Heart left ventricle (tissue), 16 donors: Measurements from ENCODE around the gene SYNPO. TPM values are rescaled to one million over a fixed set of nuclear protein-coding genes. Genes with fewer than 3 reads are reported as not detected.

Experiments used
- ATAC-seq, 4 donors: fragments of 200-7000 bp; cut with Tn5 transposase; one replicate each; pipeline ENCODE4 v1.9.1; 2020 to 2022; ENCODE audit warnings: moderate library complexity in 4 of 4, mild to moderate bottlenecking in 3 of 4, moderate number of reproducible peaks in 1 of 4
- DNase-seq, 5 donors: peaks; one replicate each; pipeline ENCODE4 v3.0.0-alpha.2; 2020
- H3K27ac ChIP-seq, 12 donors: fragments of 200-600 bp; sonication (generic) in 4 of 12; one replicate each; pipeline versions ENCODE4 v1.5.0 to v1.8.0; 2016 to 2022; ENCODE audit warnings: mild to moderate bottlenecking in 2 of 12
- H3K27me3 ChIP-seq, 9 donors: fragments of 200-600 bp; sonication (generic) in 2 of 9; one replicate each; pipeline versions ENCODE4 v1.5.1 to v1.8.0; 2016 to 2022; ENCODE audit warnings: mild to moderate bottlenecking in 3 of 9
- H3K36me3 ChIP-seq, 9 donors: fragments of 200-600 bp; sonication (generic) in 2 of 9; one replicate each; pipeline versions ENCODE4 v1.5.0 to v1.8.0; 2018 to 2022; ENCODE audit warnings: mild to moderate bottlenecking in 2 of 9
- H3K4me1 ChIP-seq, 12 donors: fragments of 200-600 bp; sonication (generic) in 4 of 12; one replicate each; pipeline versions ENCODE4 v1.5.0 to v1.8.0; 2016 to 2022; ENCODE audit warnings: mild to moderate bottlenecking in 3 of 12
- H3K4me3 ChIP-seq, 12 donors: fragments of 200-600 bp; sonication (generic) in 4 of 12; one replicate each; pipeline versions ENCODE4 v1.5.0 to v1.8.0; 2017 to 2022; ENCODE audit warnings: mild to moderate bottlenecking in 9 of 12, moderate library complexity in 4 of 12
- H3K9me3 ChIP-seq, 12 donors: fragments of 200-600 bp; sonication (generic) in 4 of 12; one replicate each; pipeline versions ENCODE4 v1.5.0 to v1.8.0; 2016 to 2022; ENCODE audit warnings: mild to moderate bottlenecking in 1 of 12
- CTCF ChIP-seq, 12 donors: fragments of 200-600 bp; sonication (generic) in 4 of 12; IDR thresholded peaks; one replicate each; pipeline versions ENCODE4 v1.5.0 to v1.8.0; 2018 to 2022; ENCODE audit warnings: antibody characterized with exemption in 12 of 12, mild to moderate bottlenecking in 5 of 12
- POLR2A ChIP-seq, 2 donors: fragments of 450-650 bp; IDR thresholded peaks; one replicate each; pipeline ENCODE4 v1.6.1; 2017; ENCODE audit warnings: antibody characterized with exemption in 2 of 2, mild to moderate bottlenecking in 2 of 2, moderate library complexity in 2 of 2
- WGBS, 4 donors: extraction: QIAGEN DNeasy Blood & Tissue Kit in 2 of 4; methylation state at CpG; one replicate each; pipeline versions ENCODE4 v1.1.5 to v1.1.7; 2013 to 2018; 5-methylcytosine and 5-hydroxymethylcytosine counted together
- intact Hi-C, 10 donors: fragments of 100-400 bp; cut with DNase I; formaldehyde crosslinking; loops; one replicate each; pipeline versions ENCODE4 v1.11.1 to v1.14.2; 2022
- polyA plus RNA-seq, 2 donors: library from polyadenylated mRNA; stranded (reverse); fragments of 200-250 nt; gene quantifications; one replicate each; pipeline ENCODE4 v1.2.3, GENCODE V29; 2013
- total RNA-seq, 9 donors: library from RNA; depleted of rRNA in 2 of 9; stranded (reverse); fragments of >200 nt in 2 of 9; fragmentation: NEBNext Ultra II Directional in 3 of 9; extraction: Animal tissue kit (Norgen Biotek cat#: 25700) in 3 of 9; gene quantifications; one replicate each; pipeline versions ENCODE4 v1.1.0 to v1.2.4, GENCODE V29; 2016 to 2023
- donor health status: ischemic (EF 13 %, LVEDD 7.1; RV severe dilation, severe dysfunction).
- donor health status: healthy with polysubstance abuse.
- donor health status: DM: no; HTN: yes; CAD: no.
- donor health status: DM: no; HTN: no; CAD: no.
- donor health status: ischemic (EF 25% LVEDD 6.9; RV normal size, moderate dysfunction).
- donor health status: ischemic (EF 25% LVEDD 5.7; RV mildly dilated, moderate dysfunction).
- donor health status: healthy.
- donor health status: DM: yes; HTN: yes; CAD: no.
- donor health status: ischemic (EF 35%, LVEDD 5.7; RV mildly dilated, moderate dysfunction).
- donor health status: nonischemic (EF 11% LVEDD 7.7; RV severe dilation, severe dysfunction).
- donor health status: DM: yes; HTN: yes; CAD: no.
- donor health status: PGD.
- donor health status: ischemic (EF 29% LVEDD 5.4; RV normal size, mild dysfunction).
- donor health status: nonischemic (EF 23%, LVEDD 6.1; RV moderate dilation, normal function).

SYNPO gene
- total and polyA plus RNA-seq, 11 donors = 304 to 791 (median 590) TPM

GRCh38 chr5:150603491-150603890, 37.0 kb upstream of the SYNPO start:
- Histone ChIP-seq H3K9me3 (no peaks in the 10 kb centered on the region), H3K4me3 (no peak overlapping the region), H3K27me3 (no peaks in the 10 kb centered on the region), H3K27ac (peak overlapping the region; percentile 57 to 91 (median 82)), H3K4me1 (peaks cover 17 to 93% (median 65%) of the 10 kb centered on the region in 12 donors), H3K36me3 (no peaks in the 10 kb centered on the region)
- 63 to 73% (median 69%) methylated on average over 3 of the region's 3 CpGs for WGBS, 4 donors
- no peak for TF ChIP-seq CTCF (IDR thresholded peaks at IDR 0.05)
- TF ChIP-seq POLR2A (IDR thresholded peaks at IDR 0.05) = no peak
- DNase-seq (peak in 3 of 5 donors; percentile 10 to 11 (median 10)), ATAC-seq (peak in 1 of 4 donors; percentile 1)
- intact Hi-C loops = loop anchor here in 1 of 10 donors (5.0 kb wide), 1 partner anchor 39 kb away; the partner anchor contains the start of gene SYNPO

GRCh38 chr5:150604010-150604409, 36.5 kb upstream of the SYNPO start:
- no peaks in the 10 kb centered on the region for H3K9me3 ChIP-seq
- no peak overlapping the region for H3K4me3 ChIP-seq
- 71 to 82% (median 75%) methylated on average over 4 of the region's 4 CpGs for WGBS, 4 donors
- H3K4me1 ChIP-seq = peaks cover 17 to 91% (median 66%) of the 10 kb centered on the region in 12 donors
- H3K27me3 ChIP-seq = no peaks in the 10 kb centered on the region
- H3K27ac ChIP-seq = peak overlapping the region; percentile 57 to 91 (median 82)
- DNase-seq (peak in 3 of 5 donors; percentile 16 to 52 (median 41)), ATAC-seq (peak; percentile 23 to 49 (median 38))
- no peaks in the 10 kb centered on the region for H3K36me3 ChIP-seq
- TF ChIP-seq POLR2A (IDR thresholded peaks at IDR 0.05) (no peak), CTCF (IDR thresholded peaks at IDR 0.05) (no peak)
- intact Hi-C loops = loop anchor here in 1 of 10 donors (5.0 kb wide), 1 partner anchor 38 kb away; the partner anchor contains the start of gene SYNPO

GRCh38 chr5:150604894-150605440, 35.5 kb upstream of the SYNPO start:
- peak in 2 of 5 donors; percentile 4 to 28 for DNase-seq
- no peaks in the 10 kb centered on the region for H3K27me3 ChIP-seq
- no peak overlapping the region for H3K4me3 ChIP-seq
- no peaks in the 10 kb centered on the region for H3K36me3 ChIP-seq
- TF ChIP-seq POLR2A (IDR thresholded peaks at IDR 0.05) = no peak
- TF ChIP-seq CTCF (IDR thresholded peaks at IDR 0.05) = no peak
- intact Hi-C loops = loop anchor here in 1 of 10 donors (5.0 kb wide), 1 partner anchor 37 kb away; the partner anchor contains the start of gene SYNPO
- H3K27ac ChIP-seq = peak overlapping the region in 10 of 12 donors; percentile 67 to 91 (median 85)
- ATAC-seq = no peak
- H3K9me3 ChIP-seq = no peaks in the 10 kb centered on the region
- WGBS, 4 donors = 85 to 91% (median 89%) methylated on average over 6 of the region's 6 CpGs
- peaks cover 11 to 91% (median 62%) of the 10 kb centered on the region in 12 donors for H3K4me1 ChIP-seq

- DNase-seq (peak in 2 of 5 donors; percentile 18 to 21), ATAC-seq (no peak)
- H3K36me3 ChIP-seq = no peaks in the 10 kb centered on the region
- no peaks in the 10 kb centered on the region for H3K9me3 ChIP-seq
- 50 to 71% (median 61%) methylated on average over 6 of the region's 6 CpGs for WGBS, 4 donors
- intact Hi-C loops = no loop called here
- peak overlapping the region in 10 of 12 donors; percentile 67 to 91 (median 85) for H3K27ac ChIP-seq
- no peak overlapping the region for H3K4me3 ChIP-seq
- H3K27me3 ChIP-seq = no peaks in the 10 kb centered on the region
- peaks cover 8 to 91% (median 62%) of the 10 kb centered on the region in 12 donors for H3K4me1 ChIP-seq
- TF ChIP-seq POLR2A (IDR thresholded peaks at IDR 0.05) (no peak), CTCF (IDR thresholded peaks at IDR 0.05) (no peak)
These were observed 34.9 kb upstream of the SYNPO start for GRCh38 chr5:150605546-150605945.
